Raji (cell line): Measurements from ENCODE around the gene ADAMTS19.

ENCODE experiments used
- POLR2A ChIP-seq: IDR thresholded peaks from 2 replicates; pipeline ENCODE4 v1.6.1; 2011; ENCODE audit warnings: low read depth, low read length, control low read depth; ENCODE audit not compliant: insufficient read depth

ADAMTS19 gene

DNA sequence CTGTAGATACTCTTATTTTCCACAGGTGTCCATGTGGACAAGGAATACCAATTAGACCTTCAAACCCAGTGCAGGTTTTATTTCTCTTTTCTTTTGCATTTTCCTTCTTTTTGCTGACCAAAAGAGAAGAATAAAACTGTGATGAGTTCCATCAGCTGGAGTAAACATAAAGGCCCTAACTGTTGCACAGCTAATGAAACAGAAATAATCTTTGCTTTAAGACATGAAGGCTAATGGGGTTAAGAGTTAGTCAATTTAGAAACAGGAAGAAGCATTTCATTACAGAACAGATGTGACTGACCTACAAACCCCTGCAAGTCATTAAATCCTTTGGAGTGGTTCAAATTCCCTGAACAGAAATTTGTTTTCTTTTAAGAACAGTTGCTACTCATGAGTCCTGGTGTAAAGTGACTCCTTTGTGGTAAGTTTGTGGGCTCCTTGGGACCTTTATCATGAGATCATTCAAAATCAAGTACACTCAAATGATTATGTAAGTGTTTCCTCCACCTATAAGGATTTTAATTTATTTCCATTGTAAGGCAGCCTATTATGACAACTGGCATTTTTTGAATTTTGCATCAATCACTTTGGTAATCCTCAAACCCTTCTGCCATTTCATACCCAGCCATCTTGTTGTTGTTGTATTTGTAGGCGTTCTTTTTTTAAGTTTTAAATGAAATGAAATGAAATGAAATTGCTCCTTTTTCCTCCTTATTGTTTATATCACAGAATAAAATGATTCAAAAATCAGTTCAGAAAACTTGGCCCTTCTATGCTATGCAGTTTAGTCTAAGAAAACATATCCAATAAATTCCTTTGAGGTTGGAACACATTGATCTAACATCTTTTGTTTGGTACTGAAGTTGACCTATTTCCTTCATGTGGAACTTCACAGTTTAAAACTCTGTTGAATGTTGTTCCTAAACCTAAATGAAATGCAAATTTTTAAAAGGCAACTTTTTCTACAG, 289.1 kb downstream of the ADAMTS19 start:
- no peak for TF ChIP-seq POLR2A

DNA sequence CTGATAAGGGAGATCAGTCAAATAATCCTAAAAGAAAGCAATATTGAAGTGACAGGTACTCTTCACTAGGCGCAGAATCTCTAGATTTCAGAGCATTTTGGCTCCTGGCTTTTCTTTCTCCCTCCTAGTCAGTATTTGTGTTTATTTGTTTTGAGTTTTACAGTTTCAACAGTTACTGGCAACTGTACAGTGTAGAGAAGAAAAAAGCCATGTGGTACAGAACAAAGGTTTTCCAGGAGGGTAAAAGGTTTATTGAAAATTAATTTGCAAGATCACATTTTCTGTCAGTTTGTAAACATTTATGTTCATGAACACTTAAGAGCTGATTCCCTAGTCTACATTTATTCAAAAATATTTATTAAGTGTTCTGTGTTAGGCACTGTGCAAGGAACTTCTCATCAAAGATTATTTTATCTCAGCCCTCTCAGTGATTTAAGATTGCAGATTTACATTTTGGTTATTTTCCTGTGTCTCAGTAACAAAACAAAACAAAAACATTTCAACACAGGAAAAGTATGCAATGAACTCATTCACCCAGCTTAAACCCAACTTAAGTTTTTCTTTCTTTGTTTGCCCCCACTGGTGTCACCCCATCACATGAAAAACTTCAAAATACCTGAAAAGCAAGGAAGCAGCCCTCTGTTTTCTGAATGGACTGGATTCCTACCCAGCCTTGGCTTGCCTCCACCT, 300.7 kb downstream of the ADAMTS19 start:
- TF ChIP-seq POLR2A, result no peak

DNA sequence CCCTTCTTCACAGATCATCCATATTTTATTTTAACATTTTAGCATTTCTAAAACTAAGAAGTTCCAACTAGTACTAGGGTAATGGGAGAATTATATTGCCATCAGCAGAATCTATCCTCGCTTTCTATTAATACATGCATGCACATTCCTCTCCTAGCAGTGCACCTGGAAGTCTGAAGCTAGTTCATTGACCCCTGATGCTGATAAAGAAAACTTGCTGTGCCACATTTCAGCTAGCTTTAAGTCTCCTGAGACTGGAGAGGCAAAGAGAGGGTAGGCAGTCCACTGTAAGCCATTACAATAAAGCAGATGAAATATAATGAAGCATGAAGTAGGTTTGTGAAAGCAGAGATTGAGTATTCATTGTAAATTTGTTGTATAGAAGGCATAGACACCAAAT, 303.6 kb downstream of the ADAMTS19 start:
- no peak for TF ChIP-seq POLR2A

GRCh38 chr5:129766798-129767197, 306.7 kb downstream of the ADAMTS19 start:
- no peak for TF ChIP-seq POLR2A

DNA sequence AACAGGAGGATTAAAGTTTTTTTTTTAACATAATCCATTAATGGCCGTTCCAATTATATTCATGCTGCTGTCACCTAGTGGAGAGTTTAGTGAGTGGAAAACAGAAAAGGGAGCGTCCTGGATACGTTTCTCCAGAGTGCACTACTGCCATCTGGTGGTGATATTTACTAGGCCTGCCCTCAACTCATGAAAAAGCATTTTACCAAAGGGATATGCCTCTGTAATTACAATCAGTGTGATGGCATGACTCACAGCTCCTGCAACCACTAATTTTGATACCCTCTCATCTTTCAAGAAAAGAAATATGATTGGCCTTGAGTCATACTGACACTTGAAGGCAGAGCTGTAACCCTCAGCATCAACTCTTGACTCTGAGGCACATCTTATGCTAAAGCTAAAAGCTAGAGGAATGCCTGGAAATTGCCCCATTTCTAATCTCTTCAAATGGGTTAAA, 307.9 kb downstream of the ADAMTS19 start:
- no peak for TF ChIP-seq POLR2A

DNA sequence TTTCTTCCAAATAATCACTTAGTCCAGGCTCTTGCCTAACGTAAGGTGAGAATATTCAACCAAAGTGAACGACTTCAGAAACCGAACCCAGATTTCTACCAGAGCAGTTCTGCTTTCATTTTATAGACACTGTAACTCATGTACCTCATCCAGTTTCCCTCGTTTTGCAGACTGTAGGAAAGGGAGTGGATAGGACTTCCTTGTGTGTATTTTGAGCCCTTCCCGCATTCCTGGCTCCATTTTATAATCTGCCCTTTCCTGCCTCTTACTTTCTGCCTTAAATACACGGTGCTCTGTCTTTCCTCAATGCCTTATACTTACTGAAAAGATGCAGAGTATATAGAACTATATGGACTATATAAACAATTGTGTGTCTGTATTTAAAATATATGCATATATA, 308.6 kb downstream of the ADAMTS19 start:
- TF ChIP-seq POLR2A, result no peak

- TF ChIP-seq POLR2A, result no peak
Measured at GRCh38 chr5:129770024-129770820, 310.1 kb downstream of the ADAMTS19 start.

GRCh38 chr5:129771058-129771838, 311.1 kb downstream of the ADAMTS19 start:
- no peak for TF ChIP-seq POLR2A

- TF ChIP-seq POLR2A, result no peak
Measured at GRCh38 chr5:129773376-129773775, 313.3 kb downstream of the ADAMTS19 start.

DNA sequence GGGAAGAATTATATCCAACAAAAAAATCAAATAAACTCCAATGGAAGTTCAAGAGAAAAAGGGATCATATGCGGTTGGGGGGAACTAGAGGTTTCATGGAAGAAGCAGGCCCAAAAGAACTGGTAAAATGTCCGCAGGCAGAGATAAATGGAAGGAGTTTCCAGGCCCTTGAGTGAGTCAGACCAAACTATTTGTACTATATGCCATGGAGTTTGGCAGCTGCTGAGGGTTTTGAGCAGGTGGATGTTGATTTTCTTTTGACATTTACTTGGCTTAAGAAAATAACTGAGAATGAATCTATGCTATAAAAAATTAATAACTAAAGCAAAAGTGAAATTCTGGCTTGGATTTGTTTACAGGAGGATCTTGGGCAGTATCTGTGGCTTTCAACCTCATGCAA, 321.5 kb downstream of the ADAMTS19 start:
- TF ChIP-seq POLR2A, result no peak
